CD4-positive, alpha-beta T cell treated with Interferon gamma for 1 hour (primary cell): ENCODE measurements around the gene PRPH2.
"Not testable (repeated sequence)": the region's sequence is repeated elsewhere in the genome, so short reads cannot be mapped to it uniquely, and the experiment has no call there.

Experiments used
- DNase-seq: peaks from one replicate; pipeline ENCODE4 v3.0.0-alpha.2; 2020

Gene PRPH2

DNA sequence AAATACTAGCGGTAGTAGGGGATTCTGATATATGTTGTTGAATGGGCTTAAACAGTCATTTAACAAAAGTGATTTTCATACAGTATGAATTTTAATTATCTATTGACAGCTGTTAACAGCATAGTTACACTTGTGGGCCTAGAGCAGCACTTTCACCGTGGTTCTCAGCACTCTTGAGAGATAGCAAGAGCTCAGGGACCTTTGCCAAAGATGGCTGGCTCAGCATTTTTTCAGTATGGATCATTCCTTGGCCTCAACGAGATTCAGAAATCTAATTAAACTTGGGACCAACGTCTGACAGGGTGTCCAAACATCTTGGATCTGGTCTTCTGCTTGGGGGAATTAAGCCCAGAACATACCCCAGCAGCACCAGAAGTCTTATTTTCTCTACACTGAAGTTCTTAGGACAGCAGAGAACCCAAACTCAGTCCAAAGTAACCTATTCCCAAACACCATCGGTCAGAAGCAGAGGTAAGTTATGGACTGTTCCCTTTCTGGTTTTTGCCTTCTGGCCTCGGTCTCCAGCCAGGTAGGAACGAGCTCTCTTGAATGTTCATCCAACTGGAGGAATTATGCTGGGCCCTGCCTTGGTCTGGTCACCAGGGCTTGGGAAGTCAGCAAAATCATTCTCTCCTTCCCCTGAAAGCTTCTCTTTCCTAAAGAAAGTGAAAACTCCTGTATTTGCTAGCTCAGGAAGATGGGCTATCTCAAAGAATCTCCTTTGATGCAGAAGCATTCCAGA is 25.7 kb downstream of the PRPH2 start:
- no peak for DNase-seq

DNA sequence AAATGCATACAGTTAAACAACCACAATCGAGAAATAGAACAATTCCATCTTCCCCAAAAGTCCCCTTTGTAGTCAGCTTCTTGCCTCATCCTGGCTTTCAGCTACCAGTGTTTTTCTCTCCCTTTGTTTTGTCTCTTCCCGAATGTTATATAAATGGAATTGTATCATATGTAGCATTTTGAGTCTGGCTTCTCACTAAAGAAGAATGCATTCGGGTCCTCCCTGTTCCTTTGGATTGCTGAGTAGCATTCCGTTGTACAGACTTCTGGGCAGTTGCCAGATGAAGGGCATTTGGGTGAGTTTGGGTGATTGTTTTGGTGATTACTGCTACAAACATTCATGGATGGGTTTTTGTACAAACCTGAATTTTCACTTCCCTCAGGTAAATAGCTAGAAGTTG is 27.8 kb downstream of the PRPH2 start:
- no peak for DNase-seq

DNA sequence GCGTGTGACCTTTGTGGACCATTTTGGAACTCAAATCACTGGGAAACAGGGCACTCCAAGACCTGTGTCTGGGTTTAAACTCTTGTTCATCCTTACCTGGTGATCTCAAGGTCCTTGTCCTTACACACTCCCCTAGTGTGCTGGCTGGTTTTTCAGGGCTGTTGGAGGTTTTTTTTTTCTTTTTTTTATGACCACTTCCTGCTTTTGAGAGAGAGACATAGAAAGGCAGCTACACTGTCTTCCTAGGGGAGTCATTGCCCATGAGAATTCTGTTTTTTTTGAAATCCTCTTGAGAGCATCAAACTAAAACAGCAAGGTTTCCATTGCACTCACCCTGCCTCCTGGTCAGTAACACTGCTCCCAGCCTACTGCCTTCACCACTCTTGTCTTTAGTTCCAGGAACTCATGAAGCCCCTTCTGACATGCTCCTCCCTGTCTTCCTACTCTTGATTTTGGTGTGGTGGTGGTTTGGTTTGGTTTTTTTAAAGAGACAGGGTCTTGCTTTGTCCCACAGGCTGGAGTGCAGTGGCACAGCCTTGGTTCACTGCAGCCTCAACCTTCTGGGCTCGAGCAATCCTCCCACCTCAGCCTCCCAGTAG is 28.6 kb downstream of the PRPH2 start:
- no peak for DNase-seq

DNA sequence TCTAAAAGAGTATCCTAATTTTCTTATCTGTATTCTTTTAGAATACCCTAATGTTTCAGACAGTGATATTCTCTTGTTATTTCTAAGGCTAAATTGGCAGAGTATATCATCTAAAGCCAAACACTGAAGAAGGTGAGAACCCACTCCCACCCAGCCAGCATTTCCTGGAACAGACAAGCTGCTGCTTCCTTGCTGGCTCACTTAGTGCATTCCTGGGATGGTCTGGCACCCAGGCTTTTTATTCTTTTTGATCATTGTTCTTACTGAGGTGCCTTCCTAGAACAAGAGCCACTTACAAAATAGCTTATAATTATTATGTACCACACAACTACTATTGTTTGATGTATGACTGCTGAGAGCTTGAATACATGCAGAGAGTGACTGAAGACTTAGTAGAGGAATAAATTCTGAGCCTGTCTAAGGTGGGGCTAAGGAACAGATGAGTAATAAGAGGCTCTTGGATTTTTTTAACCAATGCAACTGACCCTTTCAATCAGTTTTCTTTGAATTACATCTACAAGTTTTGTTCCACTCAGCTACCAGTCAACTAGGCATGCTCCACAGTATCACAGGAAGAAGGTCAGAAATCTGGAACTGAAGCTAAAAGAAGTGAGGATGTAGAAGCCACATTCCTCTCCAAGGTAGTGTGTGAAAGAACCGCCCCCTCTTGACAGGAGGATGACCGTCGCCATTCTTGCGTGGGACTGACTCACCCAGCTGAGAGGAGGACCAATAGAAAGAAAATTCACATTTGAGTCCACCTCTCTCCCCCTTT is 30.1 kb downstream of the PRPH2 start:
- DNase-seq, result no peak

DNA sequence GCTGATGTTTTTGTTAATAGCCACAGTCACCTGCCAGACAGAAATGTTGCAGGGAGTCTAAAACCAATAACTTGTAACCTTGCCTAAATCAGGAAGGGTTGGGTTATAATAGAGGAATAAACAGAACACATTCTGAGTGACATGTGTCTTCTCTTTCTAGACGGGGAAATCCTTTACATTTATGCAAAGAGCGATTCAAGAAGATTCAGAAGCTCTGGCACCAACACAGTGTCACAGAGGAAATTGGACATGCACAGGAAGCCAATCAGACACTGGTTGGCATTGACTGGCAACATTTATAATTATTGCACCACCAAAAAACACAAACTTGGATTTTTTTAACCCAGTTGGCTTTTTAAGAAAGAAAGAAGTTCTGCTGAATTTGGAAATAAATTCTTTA is 31.5 kb downstream of the PRPH2 start:
- no peak for DNase-seq

DNA sequence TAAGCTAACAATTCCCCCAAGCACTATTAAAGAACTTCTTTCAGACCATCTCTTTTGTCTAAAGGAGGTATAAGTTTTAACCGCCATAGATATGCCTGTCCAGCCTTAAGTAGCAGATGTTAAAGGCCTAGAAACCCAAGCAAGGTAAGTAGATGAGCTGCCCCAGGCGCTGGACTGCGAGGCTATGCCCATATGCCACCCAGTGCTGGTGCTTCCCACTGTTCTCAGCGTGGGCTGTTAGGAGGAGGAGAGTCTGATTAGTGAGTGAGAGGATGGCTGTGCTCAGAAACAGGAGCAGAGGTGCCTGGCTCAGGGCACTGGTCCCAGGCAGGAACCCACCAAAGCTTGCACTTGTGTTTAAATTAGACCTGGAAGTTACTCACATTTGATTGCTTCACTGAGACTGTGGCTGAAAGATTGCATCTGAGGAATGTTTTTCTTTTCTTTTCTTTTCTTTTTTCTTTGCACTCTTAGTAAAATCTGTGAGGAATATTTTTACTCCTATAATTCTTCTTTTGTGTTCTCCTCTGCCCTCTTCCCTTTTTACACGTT is 32.2 kb downstream of the PRPH2 start:
- DNase-seq, result no peak

DNA sequence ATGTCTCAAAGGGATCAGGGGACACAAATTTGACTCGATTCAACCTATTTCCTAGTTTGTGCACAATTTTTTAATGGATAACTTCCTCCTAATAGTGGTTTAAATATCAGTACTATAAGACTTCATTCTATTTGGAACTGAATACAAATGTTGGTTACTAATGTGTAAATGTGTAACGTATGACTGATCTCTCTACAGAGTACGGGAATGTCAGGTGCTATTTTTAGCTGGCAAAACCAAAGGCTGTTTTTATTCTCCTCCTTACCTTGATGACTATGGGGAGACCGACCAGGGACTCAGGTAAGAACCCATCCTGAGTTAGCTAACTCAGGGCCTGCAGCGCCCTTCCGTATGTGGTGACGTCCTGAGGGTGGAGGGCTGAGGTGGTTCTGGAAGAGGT is 33.0 kb downstream of the PRPH2 start:
- no peak for DNase-seq

DNA sequence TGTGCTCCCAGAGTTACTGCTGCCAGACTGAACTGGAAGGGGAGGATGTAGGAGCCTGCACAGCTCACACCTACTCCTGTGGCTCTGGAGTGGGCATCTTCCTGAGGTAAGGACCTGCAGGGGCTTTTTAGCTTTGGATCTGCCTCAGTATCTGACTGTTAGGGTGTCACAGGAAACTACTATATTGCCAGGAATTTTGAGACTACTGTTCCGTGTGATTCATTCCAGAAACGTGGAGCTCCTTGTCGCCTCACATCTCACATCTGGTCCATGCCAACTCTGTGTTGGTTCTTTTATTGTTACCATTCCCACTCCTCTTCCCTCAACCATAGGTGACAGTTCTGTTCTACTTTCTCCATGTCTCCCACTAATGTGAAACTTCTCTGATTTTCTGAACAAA is 34.1 kb downstream of the PRPH2 start:
- no peak for DNase-seq

DNA sequence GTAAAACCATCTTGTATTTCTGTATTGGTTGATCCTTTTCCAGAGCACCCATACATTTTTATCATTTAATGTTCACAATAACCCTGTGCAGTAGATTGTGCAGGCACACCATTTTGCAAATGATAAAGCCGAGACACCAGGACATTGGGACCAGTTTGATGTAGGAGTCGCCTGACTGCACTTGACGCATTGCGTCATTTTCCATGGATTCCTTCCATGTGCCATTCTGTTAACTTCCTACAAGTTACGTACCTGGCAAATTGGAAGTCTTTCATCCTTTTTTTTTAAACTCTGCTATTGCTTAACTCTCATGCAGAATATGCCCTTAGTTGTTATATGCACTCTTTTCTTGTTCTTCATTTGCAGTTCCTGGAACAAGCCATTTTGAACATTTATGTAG is 43.0 kb downstream of the PRPH2 start:
- no peak for DNase-seq

DNA sequence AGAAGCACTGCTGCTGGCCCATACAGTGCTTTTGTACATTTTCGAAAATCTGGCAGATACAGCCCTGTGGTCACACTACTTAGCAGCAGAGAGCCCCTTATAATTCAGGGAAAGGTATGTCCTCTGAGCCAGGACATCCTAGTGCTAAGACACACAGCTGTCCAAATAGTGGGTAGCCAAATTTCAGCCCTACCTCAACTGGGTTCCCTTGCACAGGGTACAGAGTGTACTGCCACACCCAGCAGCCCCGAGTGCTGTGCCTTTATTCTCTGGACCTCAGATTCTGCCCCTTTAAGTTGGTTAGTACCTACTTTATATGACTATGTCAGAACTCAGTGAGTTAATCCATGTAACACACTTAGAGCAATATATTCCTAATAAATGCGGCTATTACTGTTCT is 47.6 kb downstream of the PRPH2 start:
- no peak for DNase-seq

DNA sequence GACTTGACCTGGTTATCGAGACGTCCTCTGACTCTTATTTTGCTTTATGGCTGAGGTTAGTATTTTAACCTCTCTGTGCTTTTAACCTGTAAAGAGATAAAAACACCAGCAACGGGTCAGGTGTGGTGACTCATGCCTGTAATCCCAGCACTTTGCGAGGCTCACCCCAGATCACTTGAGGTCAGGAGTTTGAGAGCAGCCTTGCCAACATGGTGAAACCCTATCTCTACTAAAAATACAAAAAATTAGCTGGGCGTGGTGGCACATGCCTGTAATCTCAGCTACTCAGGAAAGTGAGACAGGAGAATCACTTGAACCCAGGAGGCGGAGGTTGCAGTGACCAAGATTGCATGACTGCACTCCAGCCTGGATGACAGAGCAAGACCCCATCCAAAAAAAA is 48.0 kb downstream of the PRPH2 start:
- DNase-seq, result not testable (repeated sequence)

DNA sequence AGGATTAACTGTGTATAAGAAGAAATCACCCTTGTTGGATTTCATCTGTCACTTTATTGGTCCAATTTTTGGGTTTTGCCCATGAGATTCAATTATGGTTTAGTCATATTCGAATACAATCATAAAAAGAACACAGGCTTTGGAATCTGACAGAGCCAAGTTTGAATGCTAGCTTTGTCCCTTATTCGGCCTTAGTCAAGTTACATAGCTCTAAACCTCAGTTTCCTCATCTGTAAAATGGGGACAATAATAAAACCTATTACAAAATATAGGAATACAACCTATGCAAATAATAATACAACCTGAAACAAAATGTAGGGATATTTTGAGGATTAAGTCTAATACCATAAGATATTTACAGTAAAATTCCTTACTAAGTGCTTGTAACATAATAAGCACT is 57.7 kb downstream of the PRPH2 start:
- no peak for DNase-seq

DNA sequence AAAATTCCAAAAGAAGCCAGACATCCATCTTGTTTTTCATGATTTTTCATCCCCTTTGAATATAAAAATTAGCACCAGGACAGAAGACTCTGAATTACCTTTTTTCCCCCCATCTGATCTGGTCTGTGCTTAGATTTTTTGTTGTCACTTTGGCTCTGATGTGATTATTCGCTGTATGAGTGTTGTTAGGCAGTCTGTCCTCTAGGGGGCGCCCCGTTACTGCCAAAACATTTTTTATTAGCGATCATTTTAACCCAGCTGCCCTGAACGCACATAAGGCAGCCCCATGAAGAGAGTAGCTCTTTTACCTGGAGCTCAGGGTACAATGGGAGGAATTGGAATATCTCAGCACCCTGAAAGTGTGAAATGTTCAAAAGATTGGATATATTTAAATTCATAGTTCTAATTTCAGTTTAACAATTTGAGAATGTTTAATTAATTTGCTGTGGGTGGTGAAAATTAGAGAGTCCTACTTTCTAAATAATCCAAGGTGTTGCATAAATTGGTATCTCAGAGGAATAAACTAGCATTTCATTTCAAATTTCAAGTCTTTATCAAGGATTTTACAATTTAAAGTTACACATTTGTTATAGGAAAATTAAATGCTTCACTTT is 60.8 kb downstream of the PRPH2 start:
- DNase-seq, result peak; percentile 77

DNA sequence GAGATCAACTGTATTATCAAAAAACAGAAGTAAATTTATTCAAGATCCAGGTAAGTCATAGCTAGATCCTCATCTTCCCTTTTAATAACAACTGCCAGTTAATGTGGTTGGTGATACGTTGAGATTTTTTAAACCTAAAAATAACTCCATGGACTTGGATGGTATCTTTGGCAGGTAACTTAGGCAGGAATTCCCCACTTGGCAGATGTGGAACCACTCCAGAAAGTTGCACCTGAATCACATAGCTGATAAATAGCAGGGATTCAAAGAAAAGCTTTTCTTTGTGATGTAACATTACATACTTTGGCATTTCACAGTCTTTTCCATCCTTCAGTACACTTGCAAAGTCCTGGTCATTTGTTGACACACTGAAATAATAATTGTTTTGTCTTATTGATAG is 62.6 kb downstream of the PRPH2 start:
- no peak for DNase-seq

DNA sequence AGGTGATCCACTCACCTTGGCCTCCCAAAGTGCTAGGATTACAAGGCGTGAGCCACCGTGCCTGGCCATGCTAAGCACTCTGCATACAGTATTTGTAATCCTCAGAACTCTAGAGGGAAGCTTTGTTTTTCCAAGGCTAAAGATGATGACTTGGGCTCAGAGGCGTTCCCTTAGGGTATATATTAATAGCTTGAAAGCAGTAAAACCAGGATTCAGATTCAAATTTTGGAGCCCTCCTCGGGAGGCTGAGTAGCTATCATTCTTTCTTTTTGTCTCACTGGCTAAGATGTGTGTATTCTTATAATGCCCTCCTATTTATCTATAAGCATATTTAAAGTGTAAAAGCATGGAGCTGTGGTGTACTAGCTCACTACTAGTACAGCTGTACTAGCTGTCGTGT is 68.5 kb downstream of the PRPH2 start:
- DNase-seq, result no peak

DNA sequence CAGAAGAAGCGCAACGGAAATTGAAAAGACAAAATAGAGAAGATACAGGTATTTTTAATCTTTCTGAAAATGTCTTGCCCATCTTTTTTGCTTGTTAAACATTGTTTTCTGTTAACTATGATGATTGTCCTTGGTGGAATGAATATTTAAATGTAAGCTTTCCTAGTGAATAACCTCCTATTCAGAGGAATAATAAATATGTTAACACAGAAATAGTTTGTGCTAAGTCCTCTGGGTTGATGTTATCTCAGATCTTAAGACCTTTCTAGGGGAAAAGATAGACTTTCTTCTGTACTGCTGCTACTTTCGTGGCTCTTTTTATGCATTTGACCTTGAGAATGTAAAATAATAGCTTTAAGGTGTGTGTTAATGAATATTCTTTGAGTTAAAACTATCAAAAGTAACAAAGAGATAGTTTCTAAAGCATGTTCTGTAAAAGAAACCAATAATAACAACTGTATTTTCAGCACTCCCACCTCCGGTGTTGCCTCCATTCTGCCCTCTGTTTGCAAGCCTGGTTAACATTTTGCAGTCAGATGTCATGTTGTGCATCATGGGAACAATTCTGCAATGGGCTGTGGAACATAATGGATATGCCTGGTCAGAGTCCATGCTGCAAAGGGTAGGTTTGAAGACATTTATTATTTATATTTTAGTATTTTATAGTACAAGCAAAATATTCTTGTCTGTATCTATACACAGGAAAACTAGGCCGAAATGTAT is 70.2 kb downstream of the PRPH2 start:
- no peak for DNase-seq
